OCI-M2 (cell line): ENCODE measurements around the gene SH3RF3.

Experiments used
- DNase-seq: peaks from one replicate; lab custom pipeline; 2025; ENCODE audit not compliant: unreplicated experiment; lab: John Stamatoyannopoulos, UW

SH3RF3 gene

GRCh38 chr2:109371481-109372170, 242.6 kb downstream of the SH3RF3 start:
- no peak for DNase-seq

GRCh38 chr2:109372171-109372568, 243.2 kb downstream of the SH3RF3 start:
- no peak for DNase-seq

- DNase-seq, result no peak
Observed at GRCh38 chr2:109372614-109373013, 243.6 kb downstream of the SH3RF3 start.

GRCh38 chr2:109373791-109374547, 245.0 kb downstream of the SH3RF3 start:
- DNase-seq, result no peak

- no peak for DNase-seq
Observed at GRCh38 chr2:109374548-109375130, 245.6 kb downstream of the SH3RF3 start.

- DNase-seq, result no peak
Observed at GRCh38 chr2:109375131-109375561, 246.1 kb downstream of the SH3RF3 start.

GRCh38 chr2:109375656-109376055, 246.7 kb downstream of the SH3RF3 start:
- no peak for DNase-seq

- DNase-seq, result no peak
Observed at GRCh38 chr2:109376115-109376514, 247.1 kb downstream of the SH3RF3 start.

- DNase-seq, result no peak
Observed at GRCh38 chr2:109376796-109377495, 247.9 kb downstream of the SH3RF3 start.

- no peak for DNase-seq
Observed at GRCh38 chr2:109377976-109378375, 249.0 kb downstream of the SH3RF3 start.

GRCh38 chr2:109378682-109379081, 249.7 kb downstream of the SH3RF3 start:
- no peak for DNase-seq

GRCh38 chr2:109379507-109379906, 250.5 kb downstream of the SH3RF3 start:
- no peak for DNase-seq

GRCh38 chr2:109380502-109381326, 251.7 kb downstream of the SH3RF3 start:
- no peak for DNase-seq

GRCh38 chr2:109381327-109381820, 252.4 kb downstream of the SH3RF3 start:
- DNase-seq, result no peak

GRCh38 chr2:109382226-109382895, 253.4 kb downstream of the SH3RF3 start:
- no peak for DNase-seq

- DNase-seq, result no peak
Observed at GRCh38 chr2:109382951-109383350, 253.9 kb downstream of the SH3RF3 start.

GRCh38 chr2:109383505-109384307, 254.7 kb downstream of the SH3RF3 start:
- no peak for DNase-seq

- no peak for DNase-seq
Observed at GRCh38 chr2:109384308-109385271, 255.6 kb downstream of the SH3RF3 start.
